ENCODE measurements around the gene INAVA.

Gene INAVA, protein sequence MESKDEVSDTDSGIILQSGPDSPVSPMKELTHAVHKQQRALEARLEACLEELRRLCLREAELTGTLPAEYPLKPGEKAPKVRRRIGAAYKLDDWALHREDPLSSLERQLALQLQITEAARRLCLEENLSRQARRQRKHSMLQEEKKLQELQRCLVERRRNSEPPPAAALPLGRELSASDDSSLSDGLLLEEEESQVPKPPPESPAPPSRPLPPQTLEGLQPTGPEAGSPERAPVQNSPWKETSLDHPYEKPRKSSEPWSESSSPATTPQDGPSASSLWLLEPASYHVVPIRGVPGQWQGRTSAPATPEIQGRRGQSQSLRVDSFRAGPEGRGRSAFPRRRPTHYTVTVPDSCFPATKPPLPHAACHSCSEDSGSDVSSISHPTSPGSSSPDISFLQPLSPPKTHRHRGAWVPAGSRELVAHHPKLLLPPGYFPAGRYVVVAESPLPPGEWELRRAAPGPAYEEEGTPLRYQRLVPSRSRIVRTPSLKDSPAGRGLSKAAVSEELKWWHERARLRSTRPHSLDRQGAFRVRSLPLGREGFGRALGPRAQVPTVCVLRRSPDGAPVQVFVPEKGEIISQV

DNA sequence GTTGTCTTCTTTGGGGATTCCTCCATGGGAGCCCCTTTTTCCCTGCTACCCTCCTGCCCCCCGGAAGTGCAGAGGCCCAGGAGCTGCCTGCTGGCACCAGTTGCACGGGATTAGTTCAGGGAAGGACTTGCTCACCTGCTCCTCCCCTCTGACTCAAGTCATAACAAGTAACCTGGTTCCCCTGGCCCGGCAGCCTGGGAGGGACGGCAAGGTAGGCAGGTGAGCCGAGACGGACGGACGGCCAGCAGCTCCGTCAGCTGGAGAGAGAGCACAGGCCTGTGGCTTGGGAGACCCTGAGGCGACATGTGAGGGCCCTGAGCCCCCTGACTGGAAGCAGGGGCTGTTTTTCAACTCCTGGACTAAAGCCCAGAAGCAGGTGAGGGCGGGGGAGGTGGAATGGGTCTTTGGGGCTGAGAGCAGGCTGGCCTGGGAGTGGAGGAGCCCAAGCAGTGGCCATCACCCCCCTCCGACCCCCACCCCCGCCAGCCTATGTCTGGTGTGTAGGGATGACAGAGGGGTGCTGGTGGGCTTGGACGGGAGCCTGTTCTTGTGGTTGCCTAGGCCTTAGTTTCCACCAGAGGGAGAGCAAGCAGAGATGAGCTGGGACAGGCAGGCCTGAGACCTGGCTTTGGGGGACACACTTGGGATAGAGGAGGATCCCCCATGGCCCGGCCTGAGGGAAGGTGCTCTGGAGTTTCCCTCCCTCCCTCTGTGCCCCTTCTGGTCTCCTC is at the start of gene INAVA:
Gene INAVA (plus strand): TSS at position 189 of the 731 bp plus-strand sequence. CDS start 3,501 bp downstream, outside the sequence.
- DNase-seq, result no peak

DNA sequence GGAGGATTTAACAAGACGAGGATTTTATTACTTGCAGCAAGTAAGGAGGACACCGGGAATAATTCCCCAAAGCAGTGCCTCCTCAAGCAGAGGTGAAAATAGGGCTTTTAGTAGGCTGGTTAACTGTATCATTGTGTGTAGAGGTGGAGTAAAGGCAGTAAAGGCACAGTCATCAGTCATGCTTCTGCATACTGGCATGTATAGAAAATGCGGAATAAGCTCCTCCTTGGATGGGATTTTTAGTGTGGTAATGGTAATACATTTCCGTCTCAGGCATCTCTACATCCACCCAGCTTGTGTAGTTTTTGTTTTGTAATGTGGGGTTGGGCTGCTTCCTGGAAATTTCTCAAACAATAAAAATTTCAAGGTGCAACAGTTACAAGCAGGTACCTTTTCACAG is 49.3 kb upstream of the INAVA start:
- DNase-seq, result no peak

DNA sequence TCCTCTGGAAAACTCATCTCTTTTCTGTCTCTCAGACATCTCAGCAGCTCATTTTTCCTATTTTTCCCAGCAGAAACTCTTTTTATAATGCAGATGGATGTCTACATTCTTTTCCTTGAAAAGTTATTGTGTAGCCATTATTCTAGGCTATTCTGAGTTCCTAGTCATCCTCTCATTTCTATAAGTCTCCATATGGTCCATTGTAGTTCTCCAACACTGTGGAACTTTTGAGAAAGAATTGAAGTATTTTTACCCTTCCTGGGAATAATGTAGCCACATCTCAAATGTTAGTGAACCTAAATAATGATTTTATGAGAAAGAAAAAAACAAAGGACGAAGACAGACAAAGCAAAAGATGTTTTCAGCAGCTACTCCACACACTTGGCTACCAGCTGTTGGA is 48.3 kb upstream of the INAVA start:
- DNase-seq, result no peak

DNA sequence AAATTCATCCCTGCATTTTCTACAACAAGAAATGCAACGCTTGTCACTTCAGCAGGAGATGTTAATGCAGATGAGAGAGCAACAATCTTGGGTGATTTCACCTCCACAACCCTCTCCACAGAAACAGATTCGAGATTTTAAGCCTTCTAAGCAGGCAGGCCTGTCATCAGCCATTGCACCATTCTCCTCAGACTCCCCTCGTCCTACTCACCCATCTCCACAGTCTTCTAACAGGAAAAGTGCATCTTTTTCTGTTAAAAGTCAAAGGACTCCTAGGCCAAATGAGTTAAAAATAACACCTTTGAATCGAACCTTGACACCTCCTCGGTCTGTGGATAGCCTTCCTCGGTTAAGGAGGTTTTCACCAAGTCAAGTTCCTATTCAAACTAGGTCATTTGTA is 45.3 kb upstream of the INAVA start:
- no peak for DNase-seq

DNA sequence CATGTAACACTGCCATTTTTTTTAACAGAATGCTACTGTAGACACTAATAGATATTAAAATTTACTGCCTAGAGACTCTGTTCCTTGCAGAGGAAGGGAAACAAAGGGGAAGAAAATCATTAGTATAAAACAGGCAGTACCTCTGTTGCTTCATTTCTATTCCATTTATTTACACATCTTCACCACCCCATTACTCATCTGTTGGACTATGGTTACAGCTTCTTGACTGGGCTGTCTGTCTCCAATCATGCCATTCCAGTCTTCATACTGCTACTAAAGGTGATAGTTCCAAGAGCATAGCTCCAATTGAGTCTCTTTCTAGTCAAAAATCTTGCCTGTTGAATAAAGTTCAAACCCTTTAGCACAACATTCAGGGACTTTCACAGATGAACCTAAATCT is 44.1 kb upstream of the INAVA start:
- DNase-seq, result no peak

DNA sequence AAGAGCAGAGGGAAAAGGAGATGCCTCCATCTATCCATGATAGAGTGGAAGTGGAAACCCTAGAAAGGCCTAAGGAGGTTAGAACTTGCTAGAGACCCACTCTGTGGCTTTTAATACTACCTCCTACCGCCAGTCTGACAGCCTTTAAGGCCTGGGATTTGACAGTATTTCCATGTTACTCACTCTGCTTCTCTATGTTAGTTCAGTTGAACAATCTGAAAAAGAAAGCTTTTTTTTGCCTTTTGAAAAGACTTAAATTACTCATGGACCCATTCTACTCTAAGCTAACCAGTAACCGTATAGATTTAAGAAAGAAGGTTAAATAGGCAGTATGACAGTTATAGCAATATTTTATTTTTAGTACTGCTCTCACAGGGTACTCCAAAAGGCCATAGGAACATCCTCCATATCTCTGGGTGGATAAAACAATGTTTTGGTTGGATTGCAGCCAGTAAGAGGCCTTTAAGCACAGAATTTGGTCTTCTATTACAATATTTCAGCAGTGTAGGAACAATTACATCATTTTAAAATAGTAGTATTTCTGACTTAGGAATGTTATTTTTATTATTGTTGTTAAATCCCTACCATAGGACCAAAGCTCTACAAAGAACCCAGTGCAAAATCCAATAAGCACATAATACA is 37.9 kb upstream of the INAVA start:
- DNase-seq, result no peak

DNA sequence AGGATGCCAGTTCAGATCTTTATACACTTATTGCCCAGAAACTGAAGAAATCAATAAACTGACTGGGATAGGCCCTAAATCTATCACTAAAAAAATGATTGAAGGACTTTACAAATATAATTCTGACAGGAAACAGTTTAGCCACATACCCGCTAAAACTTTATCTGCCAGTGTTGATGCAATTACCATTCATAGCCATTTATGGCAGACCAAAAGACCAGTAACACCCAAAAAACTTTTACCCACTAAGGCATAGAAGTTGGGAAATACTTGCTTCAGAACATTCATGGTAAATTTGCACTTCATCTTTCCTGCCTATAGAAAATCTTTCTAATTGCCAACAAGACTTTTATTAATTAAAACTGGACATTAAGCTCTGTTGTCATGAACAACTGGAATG is 36.9 kb upstream of the INAVA start:
- no peak for DNase-seq

DNA sequence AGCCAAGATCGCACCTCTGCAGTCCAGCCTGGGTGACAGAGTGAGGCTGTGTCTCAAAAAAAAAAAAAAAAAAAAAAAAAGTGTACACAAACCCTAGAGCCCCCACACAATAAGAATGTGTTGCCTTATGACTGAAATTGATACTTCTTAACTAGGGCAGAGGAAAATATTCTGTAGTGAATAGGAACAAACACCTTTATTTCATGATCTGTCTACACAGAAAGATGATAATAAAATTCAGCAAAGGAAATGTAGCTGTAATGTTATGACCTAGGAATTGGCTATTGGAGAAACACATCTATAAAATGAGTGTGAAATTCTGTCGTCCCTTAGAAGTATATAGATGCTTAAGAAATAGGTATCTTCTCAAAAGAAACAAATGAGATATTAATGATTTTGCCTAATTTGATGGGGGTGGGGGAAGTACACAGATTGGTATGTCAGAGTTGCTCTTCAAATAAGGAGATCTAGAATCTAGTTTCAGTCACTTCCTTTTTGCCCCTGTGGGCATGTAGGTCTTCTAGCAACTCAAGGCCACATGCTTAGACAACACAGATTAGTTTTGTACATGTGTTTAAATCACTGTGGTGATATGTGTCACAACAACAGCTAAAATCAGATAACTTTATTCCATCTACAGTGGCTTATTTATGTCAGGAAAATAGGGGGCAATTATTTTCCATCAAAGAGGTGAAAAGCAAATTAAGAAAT is 32.6 kb upstream of the INAVA start:
- no peak for DNase-seq

DNA sequence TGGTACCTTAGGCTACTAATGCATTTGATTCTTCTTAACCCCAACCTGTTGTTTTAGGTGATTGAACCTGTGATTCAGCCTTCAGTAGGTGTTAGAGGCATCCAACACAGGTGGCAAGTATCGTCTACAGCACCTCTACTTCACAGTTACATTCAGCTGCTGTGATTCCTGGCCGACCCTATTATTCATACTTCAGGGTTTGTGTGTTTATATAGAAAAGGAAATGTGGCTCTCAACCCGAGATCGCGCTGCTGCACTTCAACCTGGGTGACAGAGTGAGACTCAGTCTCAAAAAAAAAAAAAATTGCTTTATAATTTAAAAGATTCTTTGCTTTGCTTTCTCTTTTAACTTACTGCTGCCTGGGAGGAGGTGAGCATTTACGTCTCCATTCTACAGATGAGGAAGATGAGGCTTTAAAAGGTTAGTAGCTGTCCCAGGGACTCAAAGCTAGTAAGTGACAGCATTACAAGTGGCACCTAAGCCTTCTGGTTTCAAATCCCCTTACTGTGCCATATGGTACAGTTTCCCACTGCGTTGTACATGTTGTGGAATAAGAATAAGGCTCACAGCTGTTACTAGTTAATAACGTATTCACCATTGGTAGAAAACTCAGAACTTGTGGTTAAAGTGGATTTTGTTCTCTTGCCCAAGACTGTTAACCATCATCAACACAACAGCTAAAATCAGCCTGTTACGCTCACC is 31.8 kb upstream of the INAVA start:
- peak; percentile 43 for DNase-seq

DNA sequence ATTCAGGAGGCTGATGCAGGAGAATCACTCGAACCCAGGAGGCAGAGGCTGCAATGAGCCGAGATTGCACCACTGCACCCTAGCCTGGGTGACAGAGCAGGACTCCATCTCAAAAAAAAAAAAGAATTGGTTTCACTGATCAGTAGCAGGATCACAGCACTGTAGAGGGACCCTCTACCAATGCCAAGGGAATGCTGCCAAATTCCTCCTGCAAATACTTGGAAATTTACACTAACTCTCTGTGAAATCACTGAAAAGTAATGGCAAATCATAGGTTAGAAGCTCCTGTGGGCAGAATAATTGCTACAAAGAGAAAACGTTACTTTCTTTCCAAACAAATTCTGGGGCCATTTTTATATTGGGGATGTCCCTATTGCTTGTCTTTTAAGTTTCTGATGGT is 28.6 kb upstream of the INAVA start:
- DNase-seq, result no peak

DNA sequence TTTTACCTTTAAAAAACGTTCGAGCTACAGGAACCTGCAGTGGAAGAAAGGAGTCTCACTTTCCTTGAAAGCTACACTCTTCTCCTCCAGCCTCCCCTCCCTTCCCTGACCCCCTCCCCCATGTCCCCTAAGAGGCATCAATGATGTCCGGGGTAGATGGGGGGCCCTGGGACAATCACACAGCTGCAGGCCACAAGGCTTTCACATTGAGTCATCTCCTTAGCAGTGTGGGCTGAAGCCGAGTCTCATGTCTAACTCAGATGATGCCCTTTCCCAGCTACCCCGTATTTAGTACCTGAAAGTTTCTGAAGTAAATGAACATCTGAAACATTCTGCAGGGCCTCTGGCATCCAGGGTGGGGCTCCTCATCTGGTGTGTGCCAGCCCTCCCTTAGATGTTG is 28.2 kb upstream of the INAVA start:
- DNase-seq, result no peak

DNA sequence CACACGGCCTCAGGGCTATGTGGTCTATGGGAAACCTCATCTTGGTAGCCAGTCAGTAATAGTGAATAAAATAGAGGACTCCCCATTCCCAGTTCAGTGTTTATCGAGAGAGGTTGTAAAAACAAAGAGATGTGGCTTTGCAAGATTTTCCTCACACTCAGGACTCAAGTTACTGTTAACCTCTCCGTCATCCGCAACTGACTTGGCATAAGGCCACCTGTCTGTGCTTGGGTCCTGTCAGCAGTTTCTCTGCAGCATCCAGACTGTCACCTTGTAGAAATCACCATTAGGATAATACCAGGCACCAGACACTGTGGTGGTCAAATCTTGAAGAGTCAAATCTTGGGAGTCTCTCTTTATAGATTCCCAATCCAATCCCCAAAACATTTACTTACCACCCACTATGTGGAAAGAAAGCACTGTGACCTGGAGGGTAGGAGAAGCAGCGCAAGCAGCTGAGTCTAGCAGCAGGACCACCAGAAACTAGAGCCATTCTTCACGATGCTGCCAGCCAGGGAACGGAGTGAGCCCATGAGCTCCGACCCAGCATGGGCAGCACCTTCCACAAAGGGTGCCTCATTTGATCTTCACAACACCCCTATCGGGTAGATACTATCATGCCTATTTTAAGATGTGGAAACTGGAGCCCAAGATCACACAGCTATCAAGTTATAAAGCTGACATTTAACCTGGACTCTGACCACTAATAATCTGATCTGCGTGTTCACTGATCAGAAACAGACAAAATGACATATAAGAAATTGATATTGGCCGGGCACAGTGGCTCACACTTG is 27.5 kb upstream of the INAVA start:
- peak; percentile 38 for DNase-seq

DNA sequence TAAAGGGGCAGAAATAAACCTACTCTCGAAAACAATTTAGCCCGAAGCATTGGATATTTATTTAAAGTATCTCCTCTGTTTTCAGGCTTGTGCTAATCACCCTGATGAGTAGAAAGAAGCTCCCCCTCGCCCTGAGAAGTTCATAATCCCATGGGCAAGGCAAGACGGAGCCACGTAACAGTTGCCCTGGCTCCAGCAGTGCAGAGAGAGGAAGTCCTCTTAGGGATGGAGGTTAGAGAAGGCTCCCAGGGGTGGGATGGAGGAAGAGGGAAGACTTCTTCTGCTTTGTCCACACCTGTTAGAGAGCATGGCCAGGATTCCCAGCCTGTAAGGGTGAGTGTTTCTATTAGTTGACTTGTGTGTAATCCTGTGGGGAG is 25.3 kb upstream of the INAVA start:
- no peak for DNase-seq

DNA sequence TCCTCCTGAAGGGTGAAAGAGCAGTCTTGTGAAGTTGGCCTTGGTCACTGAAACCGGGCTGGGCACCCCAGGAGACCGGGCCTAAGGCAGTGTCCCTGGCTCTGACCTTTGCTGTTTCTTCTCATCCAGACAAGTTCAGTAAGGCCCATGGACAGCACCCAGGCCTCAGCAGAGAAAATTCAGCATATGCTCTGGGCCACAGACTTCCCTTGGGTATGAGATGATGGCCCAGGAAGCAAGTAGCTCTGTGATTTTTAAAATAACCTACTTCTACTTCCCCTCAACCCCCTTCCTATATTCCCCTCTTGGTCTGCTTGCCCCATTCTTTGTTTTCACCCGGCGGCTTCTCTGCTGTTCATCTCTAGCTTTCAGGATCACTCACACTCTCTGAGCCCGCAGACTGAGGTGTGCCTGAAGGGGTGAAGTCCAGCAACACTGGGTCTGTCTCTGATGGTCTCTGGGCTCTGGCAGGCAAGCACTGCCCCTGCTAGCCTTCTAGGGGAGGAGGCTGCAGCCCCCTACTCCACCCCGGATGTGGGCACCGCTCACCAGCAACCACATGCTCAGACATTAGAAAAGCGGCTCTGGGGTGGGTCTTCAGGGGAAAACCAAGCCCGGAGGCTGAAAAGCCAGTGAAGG is 24.8 kb upstream of the INAVA start:
- no peak for DNase-seq

DNA sequence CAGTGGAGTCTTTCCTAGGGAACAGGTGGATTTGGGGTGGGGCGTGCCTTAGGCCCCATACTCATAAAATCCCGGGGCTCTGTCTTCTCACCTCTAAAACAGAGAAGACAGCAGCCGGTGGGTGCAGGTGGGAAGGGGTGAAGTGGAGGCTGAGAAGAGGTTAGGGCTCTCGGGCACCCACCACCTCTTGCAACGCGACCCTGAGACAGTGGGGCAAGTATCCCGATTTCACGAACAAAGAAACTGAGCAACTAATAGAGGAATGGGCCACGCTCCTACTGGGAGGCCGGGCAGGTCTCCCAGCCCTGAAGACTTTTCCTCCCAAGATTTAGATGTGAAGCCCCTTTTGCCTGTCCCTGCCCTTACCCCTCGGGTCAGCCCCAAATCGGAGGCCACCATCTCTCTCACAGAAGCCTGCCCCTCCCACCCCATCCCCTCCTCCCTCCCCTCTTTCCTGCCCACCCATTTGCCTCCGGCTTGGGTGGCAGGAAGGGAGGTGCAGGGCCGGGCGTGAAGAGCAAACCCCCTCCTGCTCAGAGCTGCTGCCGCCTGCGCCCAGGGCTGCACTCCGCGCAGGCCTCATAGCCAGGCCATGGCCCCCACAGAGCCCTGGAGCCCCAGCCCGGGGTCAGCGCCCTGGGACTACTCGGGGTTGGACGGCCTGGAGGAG is 22.1 kb upstream of the INAVA start, which contains the start of gene GPR25:
Gene GPR25 (plus strand): TSS at position 536 of the 670 bp plus-strand sequence. CDS start 57 bp downstream, at position 593.
- DNase-seq, result no peak

DNA sequence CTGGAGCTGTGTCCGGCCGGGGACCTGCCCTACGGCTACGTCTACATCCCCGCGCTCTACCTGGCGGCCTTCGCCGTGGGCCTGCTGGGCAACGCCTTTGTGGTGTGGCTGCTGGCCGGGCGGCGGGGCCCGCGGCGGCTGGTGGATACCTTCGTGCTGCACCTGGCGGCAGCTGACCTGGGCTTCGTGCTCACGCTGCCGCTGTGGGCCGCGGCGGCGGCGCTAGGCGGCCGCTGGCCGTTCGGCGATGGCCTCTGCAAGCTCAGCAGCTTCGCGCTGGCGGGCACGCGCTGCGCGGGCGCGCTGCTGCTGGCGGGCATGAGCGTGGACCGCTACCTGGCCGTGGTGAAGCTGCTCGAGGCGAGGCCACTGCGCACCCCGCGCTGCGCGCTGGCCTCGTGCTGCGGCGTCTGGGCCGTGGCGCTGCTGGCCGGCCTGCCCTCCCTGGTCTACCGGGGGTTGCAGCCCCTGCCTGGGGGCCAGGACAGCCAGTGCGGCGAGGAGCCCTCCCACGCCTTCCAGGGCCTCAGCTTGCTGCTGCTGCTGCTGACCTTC is 21.5 kb upstream of the INAVA start:
- no peak for DNase-seq

DNA sequence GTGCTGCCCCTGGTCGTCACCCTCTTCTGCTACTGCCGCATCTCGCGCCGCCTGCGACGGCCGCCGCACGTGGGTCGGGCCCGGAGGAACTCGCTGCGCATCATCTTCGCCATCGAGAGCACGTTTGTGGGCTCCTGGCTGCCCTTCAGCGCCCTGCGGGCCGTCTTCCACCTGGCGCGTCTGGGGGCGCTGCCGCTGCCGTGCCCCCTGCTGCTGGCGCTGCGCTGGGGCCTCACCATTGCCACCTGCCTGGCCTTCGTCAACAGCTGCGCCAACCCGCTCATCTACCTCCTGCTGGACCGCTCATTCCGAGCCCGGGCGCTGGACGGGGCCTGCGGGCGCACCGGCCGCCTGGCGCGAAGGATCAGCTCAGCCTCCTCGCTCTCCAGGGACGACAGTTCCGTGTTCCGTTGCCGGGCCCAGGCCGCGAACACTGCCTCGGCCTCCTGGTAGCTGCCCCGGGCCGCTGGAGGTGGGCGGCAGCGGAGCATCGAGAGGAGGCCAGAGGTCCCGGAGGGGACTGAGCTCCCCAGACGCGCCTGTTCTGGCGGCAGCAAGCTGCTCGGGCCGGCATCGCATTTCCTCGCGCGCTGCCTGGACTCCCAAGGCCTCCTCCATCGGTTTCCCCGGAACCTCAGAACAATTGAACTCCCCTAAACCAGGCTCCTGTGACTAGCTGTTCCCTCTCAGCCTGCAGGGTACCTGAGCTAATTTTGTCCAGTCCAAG is 20.9 kb upstream of the INAVA start:
- no peak for DNase-seq

DNA sequence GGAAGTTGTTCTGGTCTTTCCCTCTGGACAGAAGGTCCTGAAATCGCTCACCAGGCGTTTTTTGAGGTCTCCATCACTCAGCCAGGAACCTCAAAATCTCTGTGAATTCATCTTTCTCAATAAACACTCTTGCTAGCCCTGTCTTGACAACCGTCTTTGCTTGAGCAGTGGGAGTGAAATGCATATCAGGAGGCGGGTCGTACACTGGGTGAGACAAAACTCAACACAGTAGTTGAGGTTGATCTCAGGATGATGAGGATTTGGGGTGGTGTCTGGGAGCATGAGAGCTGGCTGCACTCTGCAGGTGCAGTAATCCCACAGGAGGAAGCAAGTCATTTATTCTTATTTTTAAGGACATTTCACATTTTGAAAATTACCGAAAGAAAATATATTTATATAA is 20.0 kb upstream of the INAVA start:
- DNase-seq, result no peak

DNA sequence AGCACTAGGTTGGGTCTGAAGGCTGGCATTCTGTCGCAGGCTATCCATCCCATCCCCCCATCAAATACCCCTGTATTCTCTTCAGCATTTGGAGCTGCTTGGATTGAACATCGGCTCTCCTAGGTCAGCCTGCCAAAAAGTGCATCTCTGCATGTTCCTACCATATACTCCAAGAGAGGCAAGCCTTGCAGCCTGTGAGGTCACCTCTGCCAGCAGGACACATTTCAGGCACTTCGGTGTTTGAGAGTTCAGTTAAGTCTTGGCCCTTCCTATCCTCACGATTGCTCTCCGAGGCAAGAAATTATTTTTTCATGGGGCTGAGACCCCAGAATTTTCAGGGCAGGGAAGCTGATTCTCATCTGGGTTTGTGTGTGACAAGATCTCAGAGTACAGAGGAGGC is 19.3 kb upstream of the INAVA start:
- no peak for DNase-seq
